Measurements from ENCODE around the gene LAMTOR2. TPM values are rescaled to one million over a fixed set of nuclear protein-coding genes. Genes with fewer than 3 reads are reported as not detected.

Gene LAMTOR2
- total and polyA plus RNA-seq, 2 experiments from 2014 or later, result 67.3 to 108 TPM

- TF ChIP-seq REST (IDR thresholded peaks at IDR 0.05; ENCODE audit: unreplicated experiment) (no peak), NANOG (IDR thresholded peaks at IDR 0.05; ENCODE audit: borderline replicate concordance) (no peak), EZH2phosphoT487 (IDR thresholded peaks at IDR 0.05; ENCODE audit: unreplicated experiment) (no peak), EZH2 (IDR thresholded peaks at IDR 0.05; ENCODE audit: low read depth, unreplicated experiment) (no peak), POLR2AphosphoS5 (IDR thresholded peaks at IDR 0.05; ENCODE audit: low read depth) (no peak), JUNB (IDR thresholded peaks at IDR 0.05; ENCODE audit: unreplicated experiment) (no peak), STAT1 (IDR thresholded peaks at IDR 0.05; ENCODE audit: unreplicated experiment) (no peak), ZNF114 (CRISPR knock-in tag; IDR thresholded peaks at IDR 0.05) (no peak), CREB1 (CRISPR knock-in tag; IDR thresholded peaks at IDR 0.05; ENCODE audit: low read depth) (no peak), ZNF331 (CRISPR knock-in tag; IDR thresholded peaks at IDR 0.05; ENCODE audit: low read depth) (no peak), ETS1 (IDR thresholded peaks at IDR 0.05) (no peak)
Measured at GRCh38 chr1:156097499-156098178, 43.1 kb downstream of the LAMTOR2 start (continued).

- Histone ChIP-seq H3K79me2 (replicated peaks; ENCODE audit: insufficient read depth) (no peaks in the 10 kb centered on the region), H3K36me3 (ENCODE audit: insufficient read depth) (no peaks in the 10 kb centered on the region), H3K4me1 (ENCODE audit: insufficient read depth) (peaks cover 12% of the 10 kb centered on the region), H3K27ac (ENCODE audit: low read depth) (no peak overlapping the region), H3F3A (replicated peaks; ENCODE audit: low read depth) (peaks cover 9% of the 10 kb centered on the region), H3K9me2 (ENCODE audit: insufficient read depth) (no peaks in the 10 kb centered on the region), H2AFZ (no peak overlapping the region), H3K4me2 (no peak overlapping the region), H3K4me3 (no peak overlapping the region), H4K20me1 (replicated peaks; ENCODE audit: insufficient read depth) (0 out of 2 replicates have a peak, but pooled peaks cover 6% of the 10 kb centered on the region), H3K27me3 (ENCODE audit: insufficient read depth) (no peaks in the 10 kb centered on the region)
- H3K4me1 Mint-ChIP-seq, result peaks cover 33% of the 10 kb centered on the region
- TF ChIP-seq EZH2phosphoT487 (IDR thresholded peaks at IDR 0.05; ENCODE audit: unreplicated experiment) (no peak), POLR2AphosphoS5 (IDR thresholded peaks at IDR 0.05; ENCODE audit: low read depth) (no peak), ZNF462 (CRISPR knock-in tag; IDR thresholded peaks at IDR 0.05) (no peak), ZNF114 (CRISPR knock-in tag; IDR thresholded peaks at IDR 0.05) (no peak), STAT1 (IDR thresholded peaks at IDR 0.05; ENCODE audit: unreplicated experiment) (no peak)
- DNase-seq (ENCODE audit: low spot score) (no peak), ATAC-seq (no peak)
- peaks cover 12% of the 10 kb centered on the region for H3K27me3 Mint-ChIP-seq (ENCODE audit: insufficient read depth, low read depth, poor library complexity)
- no peaks in the 10 kb centered on the region for H3K9me3 Mint-ChIP-seq
- no peak overlapping the region for H3K4me3 Mint-ChIP-seq
- no peaks in the 10 kb centered on the region; the same call in 1 of the 3 replicates for H3K36me3 Mint-ChIP-seq (ENCODE audit: low read depth)
- no peak overlapping the region for H3K27ac Mint-ChIP-seq
Measured at GRCh38 chr1:156098784-156099183, 44.2 kb downstream of the LAMTOR2 start.
